Loucy (cell line): ENCODE results near the gene IL23R.

ENCODE experiments used
- H2AFZ ChIP-seq: fragments of 200-600 bp; sonication (generic); 2 replicates; pipeline ENCODE4 v1.6.0; 2016; ENCODE audit warnings: antibody characterized with exemption, mild to moderate bottlenecking, low read length, moderate library complexity
- H3F3A ChIP-seq: fragments of 200-600 bp; 2 replicates; pipeline ENCODE4 v1.6.0; 2016; ENCODE audit warnings: antibody characterized with exemption, low read depth, mild to moderate bottlenecking
- H3K27me3 ChIP-seq: fragments of 200-600 bp; sonication (generic); 2 replicates; pipeline ENCODE4 v1.6.1; 2014; ENCODE audit warnings: low read length, mild to moderate bottlenecking; ENCODE audit not compliant: insufficient read depth, poor library complexity, severe bottlenecking
- H3K36me3 ChIP-seq: fragments of 200-600 bp; sonication (generic); 2 replicates; pipeline ENCODE4 v1.6.1; 2016; ENCODE audit warnings: low read length; ENCODE audit not compliant: insufficient read depth
- H3K4me1 ChIP-seq: fragments of 200-600 bp; sonication (generic); 2 replicates; pipeline ENCODE4 v1.5.1; 2014; ENCODE audit warnings: low read length, mild to moderate bottlenecking; ENCODE audit not compliant: insufficient read depth, poor library complexity, severe bottlenecking
- H3K4me2 ChIP-seq: fragments of 200-600 bp; sonication (generic); 2 replicates; pipeline ENCODE4 v1.6.0; 2014; ENCODE audit warnings: antibody characterized with exemption, low read length, low read depth, mild to moderate bottlenecking; ENCODE audit not compliant: poor library complexity, severe bottlenecking
- H3K4me3 ChIP-seq: fragments of 200-600 bp; sonication (generic); 2 replicates; pipeline ENCODE4 v1.5.1; 2014; ENCODE audit warnings: low read length, mild to moderate bottlenecking, mixed read lengths; ENCODE audit not compliant: poor library complexity, severe bottlenecking
- H3K79me2 ChIP-seq: fragments of 200-600 bp; sonication (generic); 2 replicates; pipeline ENCODE4 v1.6.1; 2014; ENCODE audit warnings: low read length; ENCODE audit not compliant: insufficient read depth
- H3K9ac ChIP-seq: fragments of 200-600 bp; sonication (generic); 2 replicates; pipeline ENCODE4 v1.6.0; 2014; ENCODE audit warnings: mild to moderate bottlenecking, low read depth, low read length, moderate library complexity; ENCODE audit not compliant: poor library complexity, severe bottlenecking
- H3K9me2 ChIP-seq: fragments of 200-600 bp; sonication (generic); replicated peaks from 2 replicates; pipeline ENCODE4 v1.6.1; 2016; ENCODE audit warnings: low read depth, low read length, mixed read lengths
- H3K9me3 ChIP-seq: fragments of 200-600 bp; sonication (generic); 2 replicates; pipeline ENCODE4 v1.6.1; 2014; ENCODE audit warnings: mild to moderate bottlenecking, antibody characterized with exemption, low read length, low read depth; ENCODE audit not compliant: insufficient read depth
- H4K20me1 ChIP-seq: fragments of 200-600 bp; sonication (generic); 2 replicates; pipeline ENCODE4 v1.6.0; 2014; ENCODE audit warnings: antibody characterized with exemption, low read length, mild to moderate bottlenecking; ENCODE audit not compliant: insufficient read depth, poor library complexity, severe bottlenecking
- CTCF ChIP-seq: fragments of 200-600 bp; sonication (generic); conservative IDR thresholded peaks from 2 replicates; pipeline ENCODE4 v1.5.1; 2014; ENCODE audit warnings: mild to moderate bottlenecking, antibody characterized with exemption, low read length
- EZH2phosphoT487 ChIP-seq: fragments of 200-600 bp; IDR thresholded peaks from 2 replicates; pipeline ENCODE4 v1.6.1; 2018; ENCODE audit warnings: antibody characterized with exemption, mild to moderate bottlenecking, moderate library complexity, borderline replicate concordance

IL23R gene

GRCh38 chr1:67184838-67185421, 18.7 kb downstream of the IL23R start:
- no peaks in the 10 kb centered on the region for H4K20me1 ChIP-seq
- no peaks in the 10 kb centered on the region for H3K4me1 ChIP-seq
- H3K9ac ChIP-seq = no peak overlapping the region
- no peak overlapping the region for H2AFZ ChIP-seq
- no peak overlapping the region for H3K4me3 ChIP-seq
- no peaks in the 10 kb centered on the region for H3K9me3 ChIP-seq
- H3K79me2 ChIP-seq = no peaks in the 10 kb centered on the region
- H3K27me3 ChIP-seq = peaks cover 57% of the 10 kb centered on the region
- no peak for TF ChIP-seq EZH2phosphoT487
- no peak for TF ChIP-seq CTCF
- no peaks in the 10 kb centered on the region for H3K9me2 ChIP-seq
- no peaks in the 10 kb centered on the region for H3K36me3 ChIP-seq
- no peak overlapping the region for H3K4me2 ChIP-seq
- H3F3A ChIP-seq = no peaks in the 10 kb centered on the region

- Histone ChIP-seq H2AFZ (no peak overlapping the region), H3K9ac (no peak overlapping the region), H3K4me1 (no peaks in the 10 kb centered on the region), H3K4me2 (no peak overlapping the region), H3K9me3 (no peaks in the 10 kb centered on the region), H3K4me3 (no peak overlapping the region), H3K27me3 (peaks cover 81% of the 10 kb centered on the region), H3K9me2 (no peaks in the 10 kb centered on the region), H4K20me1 (no peaks in the 10 kb centered on the region), H3F3A (no peaks in the 10 kb centered on the region), H3K36me3 (no peaks in the 10 kb centered on the region), H3K79me2 (no peaks in the 10 kb centered on the region)
- TF ChIP-seq CTCF (no peak), EZH2phosphoT487 (no peak)
Observed at GRCh38 chr1:67188137-67188536, 21.9 kb downstream of the IL23R start.

GRCh38 chr1:67189953-67190352, 23.7 kb downstream of the IL23R start:
- H3K4me3 ChIP-seq = no peak overlapping the region
- no peaks in the 10 kb centered on the region for H3F3A ChIP-seq
- peaks cover 87% of the 10 kb centered on the region for H3K27me3 ChIP-seq
- no peaks in the 10 kb centered on the region for H4K20me1 ChIP-seq
- H2AFZ ChIP-seq = no peak overlapping the region
- no peaks in the 10 kb centered on the region for H3K9me2 ChIP-seq
- H3K9me3 ChIP-seq = no peaks in the 10 kb centered on the region
- H3K36me3 ChIP-seq = no peaks in the 10 kb centered on the region
- TF ChIP-seq EZH2phosphoT487 (no peak), CTCF (no peak)
- H3K4me1 ChIP-seq = peaks cover 10% of the 10 kb centered on the region
- no peak overlapping the region for H3K4me2 ChIP-seq
- H3K9ac ChIP-seq = no peak overlapping the region
- no peaks in the 10 kb centered on the region for H3K79me2 ChIP-seq
